Heart left ventricle (tissue), 16 donors: ENCODE data around the gene MICU1. TPM values are rescaled to one million over a fixed set of nuclear protein-coding genes. Genes with fewer than 3 reads are reported as not detected.
"Not testable (repeated sequence)": the region's sequence is repeated elsewhere in the genome, so short reads cannot be mapped to it uniquely, and the experiment has no call there.

Experiments
- ATAC-seq, 4 donors: fragments of 200-7000 bp; cut with Tn5 transposase; one replicate each; pipeline ENCODE4 v1.9.1; 2020 to 2022; ENCODE audit warnings: moderate library complexity in 4 of 4, mild to moderate bottlenecking in 3 of 4, moderate number of reproducible peaks in 1 of 4
- DNase-seq, 5 donors: peaks; one replicate each; pipeline ENCODE4 v3.0.0-alpha.2; 2020
- H3K27ac ChIP-seq, 12 donors: fragments of 200-600 bp; sonication (generic) in 4 of 12; one replicate each; pipeline versions ENCODE4 v1.5.0 to v1.8.0; 2016 to 2022; ENCODE audit warnings: mild to moderate bottlenecking in 2 of 12
- H3K27me3 ChIP-seq, 9 donors: fragments of 200-600 bp; sonication (generic) in 2 of 9; one replicate each; pipeline versions ENCODE4 v1.5.1 to v1.8.0; 2016 to 2022; ENCODE audit warnings: mild to moderate bottlenecking in 3 of 9
- H3K36me3 ChIP-seq, 9 donors: fragments of 200-600 bp; sonication (generic) in 2 of 9; one replicate each; pipeline versions ENCODE4 v1.5.0 to v1.8.0; 2018 to 2022; ENCODE audit warnings: mild to moderate bottlenecking in 2 of 9
- H3K4me1 ChIP-seq, 12 donors: fragments of 200-600 bp; sonication (generic) in 4 of 12; one replicate each; pipeline versions ENCODE4 v1.5.0 to v1.8.0; 2016 to 2022; ENCODE audit warnings: mild to moderate bottlenecking in 3 of 12
- H3K4me3 ChIP-seq, 12 donors: fragments of 200-600 bp; sonication (generic) in 4 of 12; one replicate each; pipeline versions ENCODE4 v1.5.0 to v1.8.0; 2017 to 2022; ENCODE audit warnings: mild to moderate bottlenecking in 9 of 12, moderate library complexity in 4 of 12
- H3K9me3 ChIP-seq, 12 donors: fragments of 200-600 bp; sonication (generic) in 4 of 12; one replicate each; pipeline versions ENCODE4 v1.5.0 to v1.8.0; 2016 to 2022; ENCODE audit warnings: mild to moderate bottlenecking in 1 of 12
- POLR2A ChIP-seq, 2 donors: fragments of 450-650 bp; IDR thresholded peaks; one replicate each; pipeline ENCODE4 v1.6.1; 2017; ENCODE audit warnings: antibody characterized with exemption in 2 of 2, mild to moderate bottlenecking in 2 of 2, moderate library complexity in 2 of 2
- WGBS, 4 donors: extraction: QIAGEN DNeasy Blood & Tissue Kit in 2 of 4; methylation state at CpG; one replicate each; pipeline versions ENCODE4 v1.1.5 to v1.1.7; 2013 to 2018; 5-methylcytosine and 5-hydroxymethylcytosine counted together
- intact Hi-C, 10 donors: fragments of 100-400 bp; cut with DNase I; formaldehyde crosslinking; loops; one replicate each; pipeline versions ENCODE4 v1.11.1 to v1.14.2; 2022
- polyA plus RNA-seq, 2 donors: library from polyadenylated mRNA; stranded (reverse); fragments of 200-250 nt; gene quantifications; one replicate each; pipeline ENCODE4 v1.2.3, GENCODE V29; 2013
- total RNA-seq, 9 donors: library from RNA; depleted of rRNA in 2 of 9; stranded (reverse); fragments of >200 nt in 2 of 9; fragmentation: NEBNext Ultra II Directional in 3 of 9; extraction: Animal tissue kit (Norgen Biotek cat#: 25700) in 3 of 9; gene quantifications; one replicate each; pipeline versions ENCODE4 v1.1.0 to v1.2.4, GENCODE V29; 2016 to 2023
- TF ChIP-seq, protein P1 (sequence below), 12 donors: fragments of 200-600 bp; sonication (generic) in 4 of 12; IDR thresholded peaks; one replicate each; pipeline versions ENCODE4 v1.5.0 to v1.8.0; 2018 to 2022; ENCODE audit warnings: antibody characterized with exemption in 12 of 12, mild to moderate bottlenecking in 5 of 12
- donor health status: ischemic (EF 13 %, LVEDD 7.1; RV severe dilation, severe dysfunction).
- donor health status: healthy with polysubstance abuse.
- donor health status: DM: no; HTN: yes; CAD: no.
- donor health status: DM: no; HTN: no; CAD: no.
- donor health status: ischemic (EF 25% LVEDD 6.9; RV normal size, moderate dysfunction).
- donor health status: ischemic (EF 25% LVEDD 5.7; RV mildly dilated, moderate dysfunction).
- donor health status: healthy.
- donor health status: DM: yes; HTN: yes; CAD: no.
- donor health status: ischemic (EF 35%, LVEDD 5.7; RV mildly dilated, moderate dysfunction).
- donor health status: nonischemic (EF 11% LVEDD 7.7; RV severe dilation, severe dysfunction).
- donor health status: DM: yes; HTN: yes; CAD: no.
- donor health status: PGD.
- donor health status: ischemic (EF 29% LVEDD 5.4; RV normal size, mild dysfunction).
- donor health status: nonischemic (EF 23%, LVEDD 6.1; RV moderate dilation, normal function).

Gene MICU1
- total and polyA plus RNA-seq, 11 donors = 33.3 to 54.2 (median 43.1) TPM

DNA sequence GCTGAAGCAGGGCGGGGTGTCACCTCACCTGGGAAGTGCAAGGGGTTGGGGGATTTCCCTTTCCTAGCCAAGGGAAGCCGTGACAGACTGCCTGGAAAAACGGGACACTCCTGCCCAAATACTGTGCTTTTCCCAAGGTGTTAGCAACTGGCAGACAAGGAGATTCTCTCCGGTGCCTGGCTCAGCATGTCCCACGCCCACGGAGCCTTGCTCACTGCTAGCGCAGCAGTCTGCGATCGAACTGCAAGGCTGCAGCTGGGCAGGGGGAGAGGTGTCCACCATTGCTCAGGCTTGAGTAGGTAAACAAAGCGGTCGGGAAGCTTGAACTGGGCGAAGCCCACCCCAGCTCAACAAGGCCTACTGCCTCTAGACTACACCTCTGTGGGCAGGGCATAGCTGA, 190.3 kb downstream of the MICU1 start:
- H3K4me1 ChIP-seq = no peaks in the 10 kb centered on the region
- H3K27ac ChIP-seq = no peak overlapping the region
- DNase-seq = no peak
- 91 to 96% (median 93%) methylated on average over 6 to 12 of the region's 12 CpGs for WGBS, 4 donors
- no peak for TF ChIP-seq POLR2A (IDR thresholded peaks at IDR 0.05)
- TF ChIP-seq, protein P1, sequence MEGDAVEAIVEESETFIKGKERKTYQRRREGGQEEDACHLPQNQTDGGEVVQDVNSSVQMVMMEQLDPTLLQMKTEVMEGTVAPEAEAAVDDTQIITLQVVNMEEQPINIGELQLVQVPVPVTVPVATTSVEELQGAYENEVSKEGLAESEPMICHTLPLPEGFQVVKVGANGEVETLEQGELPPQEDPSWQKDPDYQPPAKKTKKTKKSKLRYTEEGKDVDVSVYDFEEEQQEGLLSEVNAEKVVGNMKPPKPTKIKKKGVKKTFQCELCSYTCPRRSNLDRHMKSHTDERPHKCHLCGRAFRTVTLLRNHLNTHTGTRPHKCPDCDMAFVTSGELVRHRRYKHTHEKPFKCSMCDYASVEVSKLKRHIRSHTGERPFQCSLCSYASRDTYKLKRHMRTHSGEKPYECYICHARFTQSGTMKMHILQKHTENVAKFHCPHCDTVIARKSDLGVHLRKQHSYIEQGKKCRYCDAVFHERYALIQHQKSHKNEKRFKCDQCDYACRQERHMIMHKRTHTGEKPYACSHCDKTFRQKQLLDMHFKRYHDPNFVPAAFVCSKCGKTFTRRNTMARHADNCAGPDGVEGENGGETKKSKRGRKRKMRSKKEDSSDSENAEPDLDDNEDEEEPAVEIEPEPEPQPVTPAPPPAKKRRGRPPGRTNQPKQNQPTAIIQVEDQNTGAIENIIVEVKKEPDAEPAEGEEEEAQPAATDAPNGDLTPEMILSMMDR (IDR thresholded peaks at IDR 0.05) = no peak
- H3K9me3 ChIP-seq = peaks cover 0 to 9% (median 0%) of the 10 kb centered on the region in 12 donors
- no peaks in the 10 kb centered on the region for H3K36me3 ChIP-seq
- no peak overlapping the region for H3K4me3 ChIP-seq
- no peaks in the 10 kb centered on the region for H3K27me3 ChIP-seq
- intact Hi-C loops = no loop called here
- no peak for ATAC-seq

DNA sequence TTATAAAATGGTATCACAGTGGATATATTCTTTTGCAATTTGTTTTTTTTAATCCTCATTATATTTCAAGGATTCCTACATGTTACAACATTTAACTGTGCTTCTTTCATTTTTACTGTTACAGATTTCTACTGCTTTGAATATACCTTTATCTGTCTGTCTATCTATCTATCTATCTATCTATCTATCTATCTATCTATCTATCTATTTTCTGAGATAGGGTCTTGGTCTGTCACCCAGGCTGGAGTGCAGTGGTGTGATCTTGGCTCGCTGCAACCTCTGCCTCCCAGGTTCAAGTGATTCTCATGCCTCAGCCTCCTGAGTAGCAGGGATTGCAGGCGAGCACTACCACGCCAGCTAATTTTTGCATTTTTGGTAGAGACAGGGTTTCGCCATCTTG, 194.9 kb downstream of the MICU1 start:
- intact Hi-C loops, ATAC-seq: not testable (repeated sequence)

DNA sequence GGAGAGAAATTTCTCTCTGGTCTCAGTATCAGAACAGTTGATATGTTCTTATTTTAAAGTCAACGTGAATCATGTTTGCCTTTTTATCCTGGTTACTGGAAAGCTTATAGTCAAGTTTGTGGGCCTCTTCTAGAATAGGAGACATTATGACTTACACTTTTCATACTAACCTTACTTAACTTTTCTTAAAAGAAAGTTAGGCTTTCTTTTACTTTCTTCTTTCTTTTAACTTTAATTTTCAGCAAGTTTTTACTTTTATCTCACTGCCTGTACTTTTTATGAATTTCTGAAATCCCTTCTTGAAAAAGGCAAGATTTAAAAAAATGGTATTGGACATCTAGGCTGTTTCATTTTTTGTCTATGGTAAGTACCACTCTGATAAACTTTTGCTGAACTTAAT, 195.9 kb downstream of the MICU1 start:
- peaks cover 0 to 25% (median 2%) of the 10 kb centered on the region in 12 donors for H3K4me1 ChIP-seq
- TF ChIP-seq POLR2A (IDR thresholded peaks at IDR 0.05) = no peak
- TF ChIP-seq, protein P1 (IDR thresholded peaks at IDR 0.05) = no peak
- H3K27ac ChIP-seq = no peak overlapping the region
- no peak for DNase-seq
- no peak overlapping the region for H3K4me3 ChIP-seq
- H3K36me3 ChIP-seq = no peaks in the 10 kb centered on the region
- H3K27me3 ChIP-seq = no peaks in the 10 kb centered on the region
- no peak for ATAC-seq
- WGBS, 4 donors = 75 to 82% (median 77%) methylated on average over 1 of the region's 1 CpG
- H3K9me3 ChIP-seq = no peaks in the 10 kb centered on the region
- intact Hi-C loops = no loop called here

More for the DNA sequence above, 194.9 kb downstream of the MICU1 start:
- H3K27me3 ChIP-seq, H3K4me3 ChIP-seq, H3K27ac ChIP-seq, DNase-seq, H3K9me3 ChIP-seq, H3K36me3 ChIP-seq: not testable (repeated sequence)
- WGBS, 4 donors = 91 to 98% (median 98%) methylated on average over 4 of the region's 4 CpGs
- peaks cover 0 to 15% (median 0%) of the 10 kb centered on the region in 12 donors for H3K4me1 ChIP-seq

DNA sequence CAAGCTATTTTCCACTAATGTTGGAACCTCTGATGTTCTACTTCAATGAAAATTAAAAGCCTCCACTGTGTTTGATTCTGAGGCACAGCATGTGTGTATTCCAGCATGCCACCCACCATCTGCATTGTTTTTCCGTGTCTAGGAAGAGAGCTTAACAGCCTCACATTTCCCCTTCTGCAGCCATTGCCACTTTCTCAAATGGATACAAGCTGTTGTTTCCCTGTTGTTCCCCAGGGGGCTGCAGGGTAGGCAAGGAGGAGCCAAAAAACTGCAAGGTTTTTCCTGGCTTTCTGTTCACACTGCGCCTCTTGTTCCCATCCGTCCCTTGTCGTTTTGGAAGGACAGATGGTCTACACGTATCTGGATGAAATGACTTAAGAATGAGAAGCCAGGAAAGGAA, 198.9 kb downstream of the MICU1 start:
- Histone ChIP-seq H3K9me3 (peaks cover 0 to 4% (median 0%) of the 10 kb centered on the region in 12 donors), H3K27me3 (no peaks in the 10 kb centered on the region), H3K4me3 (no peak overlapping the region), H3K4me1 (peaks cover 0 to 28% (median 2%) of the 10 kb centered on the region in 12 donors), H3K27ac (peak overlapping the region in 1 of 12 donors; percentile 7), H3K36me3 (peaks cover 0 to 13% (median 9%) of the 10 kb centered on the region in 9 donors)
- no peak for TF ChIP-seq POLR2A (IDR thresholded peaks at IDR 0.05)
- TF ChIP-seq, protein P1 (IDR thresholded peaks at IDR 0.05) = no peak
- DNase-seq (peak in 3 of 5 donors; percentile 21 to 37 (median 30)), ATAC-seq (peak in 3 of 4 donors; percentile 13 to 62 (median 43))
- intact Hi-C loops = no loop called here
- 42 to 51% (median 46%) methylated on average over 5 of the region's 5 CpGs for WGBS, 4 donors

- H3K9me3 ChIP-seq = peaks cover 0 to 5% (median 0%) of the 10 kb centered on the region in 12 donors
- intact Hi-C loops = no loop called here
- WGBS, 4 donors = 80 to 84% (median 81%) methylated on average over 3 of the region's 3 CpGs
- H3K27ac ChIP-seq = peak overlapping the region in 1 of 12 donors; percentile 37
- no peak overlapping the region for H3K4me3 ChIP-seq
- TF ChIP-seq, protein P1 (IDR thresholded peaks at IDR 0.05) = no peak
- no peak for TF ChIP-seq POLR2A (IDR thresholded peaks at IDR 0.05)
- peak in 2 of 4 donors; percentile 58 to 76 for ATAC-seq
- H3K27me3 ChIP-seq = no peaks in the 10 kb centered on the region
- H3K4me1 ChIP-seq = peaks cover 0 to 28% (median 2%) of the 10 kb centered on the region in 12 donors
- H3K36me3 ChIP-seq = peaks cover 0 to 31% (median 24%) of the 10 kb centered on the region in 9 donors
- DNase-seq = peak in 1 of 5 donors; percentile 33
Observed at GRCh38 chr10:72425133-72425532, 200.7 kb downstream of the MICU1 start.
